ENCODE results near the gene IFNA13.
"Not testable (repeated sequence)": the region's sequence is repeated elsewhere in the genome, so short reads cannot be mapped to it uniquely, and the experiment has no call there.

The IFNA13 gene

DNA sequence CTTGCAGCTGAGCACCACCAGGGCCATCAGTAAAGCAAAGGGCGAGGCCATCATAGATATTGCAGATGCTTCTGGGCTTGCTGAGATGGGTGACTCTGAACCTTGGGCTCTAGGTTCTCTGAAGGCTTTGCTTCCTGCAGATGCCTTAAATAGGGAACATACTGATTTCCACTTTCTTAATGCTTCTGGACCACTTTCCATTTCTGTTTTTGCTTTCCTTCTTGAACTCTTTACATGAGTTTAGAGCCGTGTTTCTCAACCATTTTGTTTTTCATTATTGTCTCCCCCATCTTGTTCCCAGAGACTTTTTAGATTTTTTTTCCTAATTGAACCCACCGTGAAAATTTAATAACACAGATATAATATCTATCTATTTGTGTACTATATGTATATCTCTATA, at the start of gene IFNA13:
TSS of gene IFNA13 (minus strand) at position 101 of the 400 bp plus-strand sequence. CDS start at position 54, 47 bp downstream.
- DNase-seq: no peak

DNA sequence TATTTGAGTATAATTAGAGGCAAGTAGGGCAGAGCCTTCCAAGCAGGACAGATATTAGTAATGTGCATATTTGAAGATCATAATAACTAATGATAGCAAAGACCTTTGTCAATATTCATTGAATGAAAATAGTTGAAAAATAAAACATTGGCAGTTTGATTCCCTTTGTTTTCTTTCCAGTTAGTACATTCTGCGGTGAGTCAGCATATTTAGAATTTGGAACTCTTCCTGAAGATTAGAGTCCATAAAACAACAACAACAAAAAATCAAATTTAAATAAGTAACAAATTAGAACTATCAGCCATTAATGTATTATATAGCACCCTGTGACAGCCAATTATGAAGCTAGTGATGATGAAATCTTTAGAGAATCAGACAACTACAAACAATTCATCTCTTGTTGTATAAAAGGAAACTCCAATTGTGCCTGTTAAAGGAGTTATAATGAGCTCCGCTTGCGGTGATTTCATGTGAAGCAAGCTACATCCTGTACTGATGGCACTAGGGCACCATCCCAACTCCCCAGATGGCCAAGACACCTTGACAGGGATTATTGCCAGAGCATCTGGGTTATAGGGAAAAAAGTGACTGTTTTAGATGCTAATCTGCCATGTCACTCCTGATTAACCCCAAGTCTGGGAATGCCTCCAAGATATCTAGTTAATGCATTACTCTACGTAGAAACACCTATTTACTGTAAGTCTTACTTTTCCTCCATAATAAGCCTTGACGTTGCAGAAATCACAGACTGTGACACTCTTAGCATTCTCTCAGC, 47.8 kb upstream of the IFNA13 start:
- DNase-seq: no peak

DNA sequence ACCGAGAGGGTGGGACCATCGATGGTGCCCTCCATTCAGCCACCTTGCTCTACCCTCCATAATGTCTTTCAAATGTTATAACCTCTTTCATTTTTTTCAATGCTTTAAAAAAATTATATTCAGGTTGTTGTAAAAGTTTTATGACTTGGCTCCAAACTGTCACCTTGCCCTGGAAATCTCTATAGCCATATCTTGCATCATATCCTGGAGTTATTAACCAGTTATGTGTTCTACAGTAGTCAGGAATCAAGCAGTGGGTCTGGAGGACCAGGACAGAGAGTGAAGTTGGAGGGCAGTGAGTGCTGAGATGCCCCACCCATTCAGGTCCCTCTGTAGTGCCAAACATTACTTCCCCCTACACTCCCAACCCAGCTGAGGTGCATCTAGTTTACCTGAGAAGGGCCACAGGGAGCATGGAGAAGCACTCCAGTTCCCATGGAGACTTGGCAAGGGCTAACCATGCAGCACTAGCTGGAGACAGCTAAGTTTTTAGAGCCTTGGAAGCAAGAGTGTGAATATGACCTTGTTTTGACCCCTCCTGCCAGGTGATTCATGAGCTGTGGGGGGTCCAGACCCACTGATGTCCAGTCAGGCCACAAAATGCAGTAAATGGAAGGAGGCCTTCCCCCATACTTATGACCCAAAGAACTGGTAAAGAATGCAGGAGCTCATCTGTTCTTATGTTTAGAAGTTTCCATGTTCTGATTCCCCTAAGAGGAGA, 46.5 kb upstream of the IFNA13 start:
- no peak for DNase-seq

DNA sequence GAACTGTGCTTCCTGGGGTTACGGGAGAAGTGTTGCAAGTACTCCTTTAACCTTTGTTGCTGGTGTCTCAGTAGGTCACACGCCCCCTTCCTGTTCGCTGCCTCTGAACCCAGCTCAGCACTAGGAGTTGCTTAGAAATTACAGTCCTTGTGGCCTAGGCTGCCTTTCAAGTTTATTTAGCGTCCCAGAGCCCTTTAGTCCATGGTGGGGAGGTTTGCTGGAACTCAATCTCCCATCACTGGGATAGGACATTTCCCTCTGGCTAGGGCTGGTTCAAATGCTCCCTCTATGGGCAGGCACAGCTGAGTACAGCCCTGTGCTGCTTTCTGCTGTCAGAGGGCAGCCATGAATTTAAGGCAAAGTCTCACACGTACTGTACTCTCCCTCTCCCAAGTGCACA, 45.8 kb upstream of the IFNA13 start:
- DNase-seq: no peak

DNA sequence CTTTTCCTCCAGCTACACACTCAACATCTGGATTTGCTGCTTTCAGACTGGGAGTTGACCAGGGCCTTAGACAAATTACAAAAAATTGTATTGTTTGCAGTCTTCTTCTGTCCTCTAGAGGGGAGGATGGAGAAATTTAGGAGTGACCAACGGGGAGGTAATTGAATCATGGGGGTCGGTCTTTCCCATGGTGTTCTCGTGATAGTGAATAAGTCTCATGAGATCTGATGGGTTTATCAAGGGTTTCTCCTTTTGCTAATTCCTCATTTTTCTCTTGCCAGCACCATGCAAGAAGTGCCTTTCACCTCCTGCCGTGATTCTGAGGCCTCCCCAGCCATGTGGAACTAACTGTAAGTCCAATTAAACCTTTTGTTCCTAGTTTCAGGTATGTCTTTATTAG, 45.3 kb upstream of the IFNA13 start:
- no peak for DNase-seq

DNA sequence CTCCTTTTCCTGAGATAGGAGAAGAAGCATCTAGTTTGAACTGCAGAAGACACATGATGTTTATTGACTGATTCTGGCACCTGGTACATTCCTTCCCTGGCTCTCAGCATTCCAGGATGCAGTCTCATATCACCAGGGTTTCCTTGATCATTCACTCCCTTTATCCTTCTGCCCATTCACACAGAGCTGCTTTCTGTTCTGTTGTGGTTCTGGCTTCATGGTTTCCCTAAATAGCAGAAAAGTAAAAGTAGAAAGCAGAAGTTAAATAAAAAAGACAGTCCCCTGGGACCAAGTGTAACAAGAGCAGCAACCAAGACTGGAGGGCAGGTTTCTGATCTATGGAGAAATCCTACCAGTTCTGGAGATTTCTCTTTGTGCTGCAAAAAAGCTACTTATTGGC, 44.2 kb upstream of the IFNA13 start:
- no peak for DNase-seq

DNA sequence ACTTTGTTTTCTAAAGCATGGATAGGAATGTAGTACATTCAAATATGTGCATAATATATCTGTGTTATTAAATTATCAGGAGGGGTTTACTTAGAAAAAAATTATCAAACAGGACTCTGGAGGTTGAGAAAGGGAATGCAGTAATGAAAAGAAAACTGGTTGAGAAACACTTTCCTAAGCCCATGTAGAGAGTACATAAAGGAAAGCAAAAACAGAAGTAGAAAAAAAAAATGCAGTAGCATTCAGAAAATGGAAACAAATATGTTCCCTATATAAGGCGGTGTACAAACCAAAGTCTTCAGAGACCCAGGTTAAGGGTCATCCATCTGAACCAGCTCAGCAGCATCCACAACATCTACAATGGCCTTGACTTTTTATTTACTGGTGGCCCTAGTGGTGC, 41.0 kb upstream of the IFNA13 start, which contains the start of gene IFNA8:
TSS of gene IFNA8 (plus strand) at position 301 of the 400 bp plus-strand sequence. CDS start at position 361, 60 bp downstream.
- DNase-seq: no peak

DNA sequence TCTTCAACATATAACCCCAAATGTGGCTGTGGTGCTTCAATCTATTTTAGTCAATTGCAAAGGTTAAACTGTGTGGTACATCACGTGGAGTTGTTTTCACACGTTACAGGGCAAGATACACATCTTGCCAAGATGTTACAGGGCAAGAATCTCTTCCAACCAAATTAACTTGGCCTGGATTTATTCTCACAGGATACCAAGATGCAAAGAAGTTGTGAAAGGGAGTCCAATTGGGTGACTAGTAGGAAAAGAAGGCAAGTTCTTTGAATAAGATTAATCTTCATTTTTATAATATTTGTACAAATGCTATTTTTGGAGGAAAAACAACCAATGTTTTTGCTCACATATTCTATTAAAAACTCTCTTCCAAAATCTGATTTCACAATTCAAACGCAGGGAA, 36.3 kb upstream of the IFNA13 start:
- no peak for DNase-seq

DNA sequence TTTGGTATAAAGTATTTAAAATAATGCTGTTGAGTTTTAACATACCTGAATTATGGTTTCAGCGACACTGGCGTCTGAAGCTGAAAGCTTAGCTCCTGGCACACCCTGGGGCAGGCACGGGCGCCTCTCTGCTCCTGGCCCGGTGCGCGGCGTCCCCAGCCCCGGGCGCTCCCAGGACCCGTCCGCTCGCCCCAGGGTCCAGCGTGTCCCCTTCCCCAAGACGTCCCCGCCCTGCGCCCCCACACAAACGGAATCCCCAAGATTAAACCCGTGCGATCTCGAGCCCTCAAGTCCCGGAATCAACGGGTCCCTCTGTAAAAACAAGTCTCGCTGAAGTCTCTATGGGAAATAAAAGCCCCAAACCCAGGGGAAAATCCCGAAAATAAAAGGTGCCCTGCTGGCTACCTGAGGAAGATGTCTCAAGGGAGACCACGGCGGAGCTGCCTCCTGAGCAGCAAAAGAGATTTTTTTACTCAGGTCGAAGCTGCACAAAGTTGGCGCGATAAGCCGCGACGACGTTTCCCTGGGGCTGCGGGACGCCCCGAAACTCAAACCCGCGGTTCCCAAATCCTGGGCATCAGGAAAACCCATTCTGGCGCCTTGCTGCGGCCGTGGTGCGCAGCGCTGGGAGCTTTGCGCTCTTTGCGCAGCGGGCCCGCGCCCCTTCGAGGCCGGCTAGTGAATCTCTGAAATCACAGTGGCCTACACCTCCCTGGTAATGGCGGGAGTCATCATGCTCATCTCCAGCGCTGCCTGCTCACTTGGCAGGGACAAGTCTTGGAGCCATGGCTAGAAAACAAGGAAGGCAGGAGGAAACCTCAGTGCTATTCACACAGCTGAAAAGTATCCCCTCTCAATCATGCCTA, 34.8 kb upstream of the IFNA13 start:
- DNase-seq: no peak

DNA sequence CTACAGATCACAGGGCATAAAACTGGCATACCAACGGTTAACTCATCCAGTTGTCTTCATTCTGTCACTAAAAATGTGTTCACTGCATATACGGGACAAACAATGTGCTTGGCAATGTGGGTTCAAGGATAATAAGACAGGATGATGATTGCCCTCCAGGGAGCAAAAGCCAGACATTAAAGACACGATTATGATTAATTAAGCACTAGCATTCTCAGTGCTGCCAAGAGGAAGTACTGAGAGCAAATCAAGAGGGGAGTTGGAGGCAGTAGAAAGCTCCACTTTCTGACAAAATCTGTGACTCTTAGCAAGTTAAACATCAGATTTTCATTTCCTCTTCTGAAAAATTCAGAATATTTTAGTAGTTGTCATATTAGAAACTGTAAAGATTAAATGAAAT, 32.1 kb upstream of the IFNA13 start:
- DNase-seq: no peak

DNA sequence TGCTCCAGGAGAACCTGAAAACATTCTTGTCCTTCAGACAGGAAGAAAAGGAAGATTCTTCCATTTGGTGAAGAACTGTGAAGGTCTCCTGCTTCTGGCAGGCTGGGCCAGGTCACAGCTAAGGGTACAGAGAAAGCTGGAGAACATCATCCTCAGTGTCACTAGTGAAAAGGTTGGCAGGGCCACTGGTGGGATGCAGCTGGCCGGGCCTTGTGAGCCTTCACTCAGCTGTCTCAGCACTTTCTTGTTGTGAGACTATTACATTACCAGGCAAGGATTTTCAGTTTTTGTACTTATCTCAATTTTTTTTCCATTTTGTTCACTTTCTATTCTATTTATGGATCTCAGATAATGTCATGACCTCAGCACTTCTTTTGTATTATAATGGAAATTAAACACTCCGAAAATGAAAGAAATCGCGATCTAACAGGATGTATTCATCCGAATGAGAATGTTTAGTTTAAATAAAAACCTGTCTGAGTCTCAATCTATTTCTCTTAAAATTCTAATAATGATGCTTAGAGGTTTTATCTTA, 31.2 kb upstream of the IFNA13 start:
- no peak for DNase-seq

DNA sequence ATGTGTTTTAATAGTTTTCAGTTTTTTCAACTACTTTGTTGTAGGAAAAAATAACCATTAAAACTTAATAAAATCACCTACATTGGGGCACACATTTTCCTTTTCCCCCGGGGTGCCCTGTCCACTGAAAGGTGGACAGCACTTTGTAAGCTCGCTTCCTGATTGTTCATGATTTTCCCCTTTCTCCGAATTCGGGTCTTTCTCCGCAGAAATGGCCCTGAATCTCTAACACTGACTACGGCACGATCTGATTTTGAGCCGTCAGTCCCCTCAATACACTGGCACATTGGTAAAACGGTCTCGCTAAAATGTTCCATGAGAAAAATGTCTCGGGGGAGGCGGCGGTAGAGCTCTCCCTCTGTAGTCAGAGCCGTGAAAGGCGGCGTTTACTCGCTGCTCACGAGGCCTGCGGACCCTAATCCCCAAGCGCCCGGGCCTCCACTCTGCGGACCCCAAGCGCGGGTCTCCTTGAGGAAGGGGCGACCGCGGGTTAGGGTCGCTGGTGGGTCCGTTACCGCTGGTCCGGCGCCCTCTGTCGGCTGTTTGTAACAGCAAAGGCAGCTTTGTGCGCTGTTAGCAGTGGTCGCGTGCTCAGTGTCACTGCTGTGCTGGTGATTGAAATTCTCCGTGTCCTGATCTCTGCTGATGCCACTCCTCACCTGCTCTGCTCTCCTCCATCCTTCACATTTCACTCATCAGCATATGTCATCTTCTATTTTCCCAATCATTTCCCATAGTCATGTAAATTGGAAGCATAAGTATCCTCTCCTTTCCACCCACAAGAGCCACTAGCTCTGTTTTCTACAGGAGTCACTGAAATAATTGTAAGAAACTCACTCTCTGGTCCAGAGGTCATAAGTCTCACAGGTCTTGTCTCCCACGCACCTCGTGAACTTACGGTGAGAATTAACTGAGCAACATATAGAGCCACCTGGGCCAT, 28.2 kb upstream of the IFNA13 start:
- DNase-seq: peak; percentile 43

DNA sequence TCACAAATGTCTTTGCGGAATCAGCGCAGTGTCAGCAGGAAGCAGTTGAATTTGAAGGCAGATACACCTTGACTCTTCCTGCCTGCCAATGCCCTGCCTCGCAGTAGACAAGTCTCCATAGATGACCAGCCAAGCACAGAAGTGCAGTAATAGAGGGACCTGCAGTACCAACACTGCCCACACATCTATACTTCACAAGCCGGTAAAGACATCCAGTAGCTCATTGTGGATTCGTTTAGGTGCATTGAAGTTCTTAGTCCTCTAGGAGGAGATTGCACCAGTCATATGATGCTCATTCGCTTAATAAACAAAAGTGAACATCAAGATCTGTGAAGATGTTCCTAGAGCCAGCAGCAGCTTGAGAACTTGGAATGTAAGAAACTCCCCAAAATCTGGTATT, 24.4 kb upstream of the IFNA13 start:
- DNase-seq: no peak

DNA sequence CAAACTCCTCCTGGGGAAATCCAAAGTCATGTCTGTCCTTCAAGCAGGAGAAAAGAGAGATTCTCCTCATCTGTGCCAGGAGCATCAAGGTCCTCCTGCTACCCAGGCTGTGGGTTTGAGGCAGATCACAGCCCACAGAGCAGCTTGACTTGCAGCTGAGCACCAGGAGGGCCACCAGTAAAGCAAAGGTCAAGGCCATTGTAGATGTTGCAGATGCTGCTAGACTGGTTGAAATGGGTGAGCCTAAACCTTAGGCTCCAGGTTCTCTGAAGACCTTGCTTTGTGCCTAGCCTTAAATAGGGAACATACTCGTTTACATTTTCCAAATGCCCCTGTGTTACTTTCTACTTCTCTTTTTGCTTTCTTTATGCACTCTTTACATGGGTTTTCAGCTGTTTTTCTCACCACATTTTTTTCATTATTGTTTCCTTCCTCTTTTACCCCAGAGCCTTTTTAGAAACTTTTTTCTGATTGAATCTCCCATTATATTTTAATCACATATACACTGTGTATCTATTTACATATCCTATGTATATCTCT, 17.3 kb upstream of the IFNA13 start, which contains the start of gene IFNA2:
TSS of gene IFNA2 (minus strand) at position 268 of the 540 bp plus-strand sequence. CDS start at position 199, 69 bp downstream.
- DNase-seq: no peak

DNA sequence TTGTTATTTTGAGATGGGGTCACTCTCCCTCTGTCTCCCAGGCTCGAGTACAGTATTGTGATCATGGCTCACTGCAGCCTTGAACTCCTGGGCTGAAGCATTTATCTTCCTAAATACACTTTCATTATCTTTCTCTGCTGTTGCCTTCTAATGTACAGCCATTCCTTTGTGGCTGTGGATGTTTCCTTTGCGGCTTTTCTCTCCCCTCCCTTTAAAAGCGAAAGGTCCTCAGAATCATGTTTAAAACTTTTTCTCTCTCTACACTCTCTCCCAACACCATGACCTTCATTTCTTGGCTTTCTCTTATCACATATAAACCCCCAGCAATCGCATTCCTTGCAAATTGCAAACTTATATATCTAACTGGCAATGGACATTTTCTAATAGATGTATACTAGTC, 15.8 kb upstream of the IFNA13 start:
- no peak for DNase-seq

DNA sequence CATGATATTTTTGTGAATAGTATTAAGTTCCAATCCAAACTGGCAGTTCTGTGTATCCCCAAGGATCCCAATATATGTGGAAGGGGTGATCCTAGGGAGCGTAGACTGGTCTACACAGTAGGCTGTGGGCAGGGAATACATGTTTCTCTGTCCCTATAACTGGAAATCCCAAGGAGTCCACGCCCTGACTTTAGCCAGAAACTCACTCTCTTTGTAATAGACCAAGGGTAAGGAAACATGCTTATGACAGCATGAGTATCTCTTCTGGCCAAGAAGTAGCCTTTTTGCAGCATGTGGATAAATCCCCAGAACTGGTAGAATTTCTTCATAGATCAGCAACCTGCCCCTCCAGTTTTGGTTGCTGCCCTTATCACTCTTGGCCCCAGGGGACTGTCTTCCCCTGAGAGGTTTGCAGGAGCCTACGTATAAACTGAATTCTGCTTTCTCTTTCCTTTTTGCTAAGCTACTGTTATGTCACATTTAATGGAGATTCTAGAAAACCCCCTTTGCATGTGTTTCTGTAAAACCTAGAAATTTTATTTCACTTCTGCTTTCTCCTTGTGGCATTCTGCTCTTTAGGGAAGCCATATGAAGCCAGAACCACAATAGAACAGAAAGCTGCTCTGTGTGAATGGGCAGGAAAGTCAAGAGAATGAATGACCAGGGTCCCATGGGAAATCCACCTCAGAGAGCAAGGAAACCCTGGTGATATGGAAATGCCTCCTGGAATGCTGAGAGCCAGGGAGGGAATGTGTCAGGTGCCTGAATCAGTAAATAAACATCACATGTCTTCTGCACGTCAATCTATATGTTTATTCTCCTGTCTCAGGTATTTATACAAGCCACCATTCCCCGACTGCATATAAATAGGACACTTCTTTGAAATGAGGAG, 13.8 kb upstream of the IFNA13 start:
- DNase-seq: no peak

DNA sequence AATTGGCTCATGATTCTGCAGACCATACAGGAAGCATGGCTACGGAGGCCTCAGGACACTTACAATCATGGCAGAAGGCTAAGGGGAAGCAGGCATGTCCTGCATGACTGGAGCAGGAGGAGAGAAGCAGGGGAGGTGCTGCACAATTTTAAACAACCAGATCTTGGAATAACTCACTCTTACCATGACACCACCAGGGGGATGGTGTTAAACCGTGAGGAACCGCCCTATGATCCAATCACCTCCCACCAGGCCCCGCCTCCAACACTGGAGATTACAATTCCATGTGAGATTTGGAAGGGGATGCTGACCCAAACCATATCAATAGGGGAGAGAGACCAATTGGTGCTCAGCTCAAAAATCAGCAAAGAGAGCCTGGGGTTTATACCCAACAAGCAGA, 3.6 kb upstream of the IFNA13 start:
- DNase-seq: not testable (repeated sequence)

DNA sequence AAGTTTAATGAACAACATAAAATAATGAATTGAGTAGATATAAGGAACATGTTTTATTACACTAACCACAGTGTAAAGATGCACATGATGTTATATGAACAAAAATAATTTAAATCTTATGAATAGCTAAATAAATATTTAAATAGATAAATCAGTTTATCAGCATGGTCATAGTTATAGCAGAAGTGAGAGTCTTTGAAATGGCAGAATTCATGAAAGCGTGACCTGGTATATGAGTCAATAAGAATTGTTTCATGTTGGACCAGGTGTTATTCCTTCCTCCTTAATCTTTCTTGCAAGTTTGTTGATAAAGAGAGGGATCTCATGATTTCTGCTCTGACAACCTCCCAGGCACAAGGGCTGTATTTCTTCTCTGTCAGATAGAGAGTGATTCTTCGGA, 688 bp downstream of the IFNA13 start:
- DNase-seq: not testable (repeated sequence)

DNA sequence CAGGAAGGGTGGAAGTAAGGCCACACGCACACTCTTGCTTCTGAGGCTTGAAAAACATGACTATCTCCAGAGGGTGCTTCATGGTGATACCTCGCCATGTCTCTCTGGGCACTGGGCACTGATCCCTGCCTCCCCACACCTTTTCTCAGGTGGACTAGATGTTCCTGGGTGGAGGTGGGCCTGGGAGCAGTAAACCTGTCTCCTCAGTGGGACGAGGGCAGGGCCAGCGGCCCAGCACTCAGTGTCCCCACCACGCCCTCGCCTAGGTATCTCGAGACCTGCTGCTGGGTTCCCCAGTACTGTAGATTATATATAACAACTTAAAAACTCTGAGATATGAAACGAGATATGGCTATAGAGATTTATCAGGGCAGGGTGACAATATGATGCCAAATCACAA, 5.6 kb downstream of the IFNA13 start:
- no peak for DNase-seq

All from NCI-H1105 treated with DMSO at 0.1 percent for 48 hours (cell line).